Measurements from ENCODE around the gene DNALI1. TPM values are rescaled to one million over a fixed set of nuclear protein-coding genes. Genes with fewer than 3 reads are reported as not detected.
"Not testable (repeated sequence)": the region's sequence is repeated elsewhere in the genome, so short reads cannot be mapped to it uniquely, and the experiment has no call there.

DNALI1 gene
- polyA plus RNA-seq, 1 experiment = 3.8 TPM

- Histone ChIP-seq H3K36me3 (ENCODE audit: control insufficient read depth, insufficient read depth, low read length) (no peaks in the 10 kb centered on the region), H3K27me3 (ENCODE audit: control insufficient read depth, insufficient read depth, low read length) (no peaks in the 10 kb centered on the region), H3K4me3 (ENCODE audit: low read depth, low read length) (no peak overlapping the region)
- DNase-seq (ENCODE audit: low read depth) = no peak
- ChIA-PET CTCF (interaction anchor here (1.4 to 3.8 kb wide), 2 partner anchors 19 to 326 kb away, joined by 3 to 21 read pairs; partner anchors contain the start of gene MEAF6), POLR2A (no interaction called here)
- TF ChIP-seq CTCF (IDR thresholded peaks at IDR 0.05; ENCODE audit: insufficient read depth, low read depth, low read length) = no peak
Observed at GRCh38 chr1:37533317-37534093, 23.2 kb upstream of the DNALI1 start.

DNA sequence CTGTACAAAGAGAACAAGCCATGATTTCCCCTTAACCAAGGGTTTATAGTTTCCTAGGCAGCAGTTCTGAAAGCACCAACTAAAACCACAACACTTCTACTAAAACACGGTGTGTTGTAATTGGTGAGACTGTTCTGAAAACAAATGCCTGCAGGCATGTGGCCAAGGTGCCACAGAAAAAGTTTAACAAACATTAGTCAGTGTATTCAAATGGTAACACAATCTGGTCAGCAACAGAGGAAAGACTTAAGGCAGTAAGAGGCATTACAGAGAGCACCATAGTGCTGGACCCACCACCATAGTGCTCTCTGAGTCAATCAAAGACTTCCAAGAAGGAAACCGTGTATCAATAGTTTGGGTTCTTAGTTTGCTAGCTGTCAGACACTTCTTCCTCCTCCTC, 19.4 kb upstream of the DNALI1 start:
- no peak for TF ChIP-seq CTCF (IDR thresholded peaks at IDR 0.05; ENCODE audit: insufficient read depth, low read depth, low read length)
- Histone ChIP-seq H3K27me3 (ENCODE audit: control insufficient read depth, insufficient read depth, low read length) (no peaks in the 10 kb centered on the region), H3K4me3 (ENCODE audit: low read depth, low read length) (no peak overlapping the region), H3K36me3 (ENCODE audit: control insufficient read depth, insufficient read depth, low read length) (peaks cover 13% of the 10 kb centered on the region)
- ChIA-PET CTCF (interaction anchor here (0.8 kb wide), 1 partner anchor 10 kb away, joined by 3 read pairs; no protein-coding TSS in a partner anchor), POLR2A (no interaction called here)
- DNase-seq (ENCODE audit: low read depth) = no peak

DNA sequence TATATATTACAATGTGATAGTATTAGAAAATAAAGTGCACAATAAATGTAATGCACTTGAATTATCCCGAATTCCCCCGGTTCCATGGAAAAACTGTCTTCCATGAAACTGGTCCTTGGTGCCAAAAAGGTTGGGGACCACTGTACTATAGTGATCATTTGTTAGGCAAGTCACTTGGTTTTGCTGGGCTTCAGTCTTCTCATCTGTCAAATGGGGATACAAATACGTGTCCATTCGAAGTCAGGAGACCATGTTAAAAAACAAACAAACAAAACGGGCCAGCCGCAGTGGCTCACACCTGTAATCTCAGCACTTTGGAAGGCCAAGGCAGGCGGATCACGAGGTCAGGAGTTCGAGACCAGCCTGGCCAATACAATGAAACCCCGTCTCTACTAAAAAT, 17.6 kb upstream of the DNALI1 start:
- H3K27me3 ChIP-seq (ENCODE audit: control insufficient read depth, insufficient read depth, low read length); H3K4me3 ChIP-seq (ENCODE audit: low read depth, low read length); POLR2A ChIA-PET; DNase-seq (ENCODE audit: low read depth): not testable (repeated sequence)
- CTCF ChIA-PET = interaction anchor here (2.4 kb wide), 1 partner anchor 25 kb away, joined by 9 read pairs; the partner anchor contains the start of gene MEAF6
- H3K36me3 ChIP-seq (ENCODE audit: control insufficient read depth, insufficient read depth, low read length) = peaks cover 13% of the 10 kb centered on the region

DNA sequence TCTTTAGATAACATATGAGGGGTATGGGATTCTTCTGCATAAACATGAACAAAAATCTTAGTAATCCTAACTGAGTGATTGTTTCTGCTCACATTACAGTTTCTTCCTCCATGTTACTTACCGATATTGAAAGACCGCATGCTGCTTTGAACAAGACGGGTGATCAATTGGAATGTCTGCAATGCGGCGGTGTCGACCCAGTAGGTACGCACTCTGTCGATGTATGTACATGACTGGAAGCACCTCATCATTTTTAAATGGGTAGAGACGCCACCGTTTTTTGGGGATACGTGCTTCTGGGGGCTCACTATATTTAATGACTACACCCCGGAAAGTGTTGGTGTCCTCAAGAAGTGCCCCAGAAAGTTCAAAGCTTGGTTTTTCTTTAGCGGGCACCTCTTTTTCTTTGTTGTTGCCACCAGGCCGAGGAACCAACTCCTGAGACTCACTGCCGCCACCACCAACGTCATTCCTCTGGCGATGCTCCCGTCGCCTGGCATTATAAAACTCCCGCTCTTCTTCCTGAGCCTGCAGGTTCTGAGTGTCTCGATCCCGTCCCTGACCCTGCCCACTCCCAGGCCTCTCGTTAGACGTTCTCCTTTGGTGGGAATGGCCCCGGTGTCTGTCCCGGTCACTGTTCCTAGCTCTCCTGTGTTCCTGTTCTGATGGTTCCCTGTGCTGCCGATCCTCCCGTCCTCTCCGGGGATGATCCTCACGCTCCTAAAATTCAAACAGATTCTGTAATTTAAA, 16.5 kb upstream of the DNALI1 start:
- no peak for TF ChIP-seq CTCF (IDR thresholded peaks at IDR 0.05; ENCODE audit: insufficient read depth, low read depth, low read length)
- Histone ChIP-seq H3K4me3 (ENCODE audit: low read depth, low read length) (no peak overlapping the region), H3K27me3 (ENCODE audit: control insufficient read depth, insufficient read depth, low read length) (no peaks in the 10 kb centered on the region), H3K36me3 (ENCODE audit: control insufficient read depth, insufficient read depth, low read length) (peaks cover 21% of the 10 kb centered on the region)
- ChIA-PET POLR2A (no interaction called here), CTCF (interaction anchor here (2.4 kb wide), 1 partner anchor 26 kb away, joined by 9 read pairs; the partner anchor contains the start of gene MEAF6)
- no peak for DNase-seq (ENCODE audit: low read depth)

DNA sequence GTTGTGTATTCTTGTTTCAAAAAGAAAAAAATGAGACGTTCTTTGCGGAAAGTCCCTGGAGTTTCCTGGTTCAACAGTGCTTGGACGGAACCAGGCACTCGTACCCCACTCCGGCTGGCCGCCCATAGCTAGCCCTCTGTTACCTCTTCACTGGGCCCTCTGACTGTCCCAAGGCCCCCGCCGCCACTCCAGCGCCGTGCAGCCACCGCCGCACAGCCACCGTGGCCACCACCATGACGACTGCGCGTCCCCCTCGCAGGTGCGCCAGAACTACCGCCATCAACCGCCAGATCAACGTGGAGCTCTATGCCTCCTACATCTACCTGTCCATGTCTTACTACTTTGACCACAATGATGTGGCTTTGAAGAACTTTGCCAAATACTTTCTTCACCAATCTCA, 12.2 kb upstream of the DNALI1 start:
- H3K27me3 ChIP-seq (ENCODE audit: control insufficient read depth, insufficient read depth, low read length) = no peaks in the 10 kb centered on the region
- no peak overlapping the region for H3K4me3 ChIP-seq (ENCODE audit: low read depth, low read length)
- CTCF ChIA-PET = no interaction called here
- POLR2A ChIA-PET = no interaction called here
- DNase-seq (ENCODE audit: low read depth) = no peak
- no peak for TF ChIP-seq CTCF (IDR thresholded peaks at IDR 0.05; ENCODE audit: insufficient read depth, low read depth, low read length)
- H3K36me3 ChIP-seq (ENCODE audit: control insufficient read depth, insufficient read depth, low read length) = peaks cover 16% of the 10 kb centered on the region
